HG02938 (cell line): Measurements from ENCODE around the gene SLC28A2.
"Not testable (repeated sequence)": the region's sequence is repeated elsewhere in the genome, so short reads cannot be mapped to it uniquely, and the experiment has no call there.

Source experiments
- ATAC-seq: cut with Tn5 transposase; IDR thresholded peaks from one replicate; pipeline ENCODE4 v1.9.1; 2021; ENCODE audit warnings: mild to moderate bottlenecking, moderate library complexity; ENCODE audit not compliant: unreplicated experiment

Gene SLC28A2, protein sequence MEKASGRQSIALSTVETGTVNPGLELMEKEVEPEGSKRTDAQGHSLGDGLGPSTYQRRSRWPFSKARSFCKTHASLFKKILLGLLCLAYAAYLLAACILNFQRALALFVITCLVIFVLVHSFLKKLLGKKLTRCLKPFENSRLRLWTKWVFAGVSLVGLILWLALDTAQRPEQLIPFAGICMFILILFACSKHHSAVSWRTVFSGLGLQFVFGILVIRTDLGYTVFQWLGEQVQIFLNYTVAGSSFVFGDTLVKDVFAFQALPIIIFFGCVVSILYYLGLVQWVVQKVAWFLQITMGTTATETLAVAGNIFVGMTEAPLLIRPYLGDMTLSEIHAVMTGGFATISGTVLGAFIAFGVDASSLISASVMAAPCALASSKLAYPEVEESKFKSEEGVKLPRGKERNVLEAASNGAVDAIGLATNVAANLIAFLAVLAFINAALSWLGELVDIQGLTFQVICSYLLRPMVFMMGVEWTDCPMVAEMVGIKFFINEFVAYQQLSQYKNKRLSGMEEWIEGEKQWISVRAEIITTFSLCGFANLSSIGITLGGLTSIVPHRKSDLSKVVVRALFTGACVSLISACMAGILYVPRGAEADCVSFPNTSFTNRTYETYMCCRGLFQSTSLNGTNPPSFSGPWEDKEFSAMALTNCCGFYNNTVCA

DNA sequence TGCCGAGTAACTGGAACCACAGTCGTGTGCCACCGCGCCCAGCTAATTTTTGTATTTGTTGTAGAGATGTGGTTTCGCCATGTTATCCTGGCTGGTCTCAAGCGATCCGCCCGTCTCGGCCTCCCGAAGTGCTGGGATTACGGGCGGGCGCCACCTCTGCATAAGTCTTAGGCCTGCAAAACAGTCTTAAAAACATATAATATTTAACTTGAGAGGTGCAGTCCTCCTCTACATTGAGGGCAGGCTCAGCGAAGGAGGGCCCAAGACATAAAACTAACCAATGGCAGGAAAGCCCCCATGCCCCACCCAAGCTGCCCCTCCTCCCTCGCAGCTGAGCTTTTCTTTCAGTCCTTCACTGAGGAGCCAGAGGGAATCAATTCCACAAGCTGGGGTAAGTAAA lies at the start of gene SLC28A2:
Gene SLC28A2, plus strand, starts transcription at position 347 of the 400 bp plus-strand sequence. CDS start 982 bp downstream, outside the sequence.
- no peak for ATAC-seq

- ATAC-seq: no peak
These were observed 48.9 kb upstream of the SLC28A2 start for GRCh38 chr15:45203182-45203581.

DNA sequence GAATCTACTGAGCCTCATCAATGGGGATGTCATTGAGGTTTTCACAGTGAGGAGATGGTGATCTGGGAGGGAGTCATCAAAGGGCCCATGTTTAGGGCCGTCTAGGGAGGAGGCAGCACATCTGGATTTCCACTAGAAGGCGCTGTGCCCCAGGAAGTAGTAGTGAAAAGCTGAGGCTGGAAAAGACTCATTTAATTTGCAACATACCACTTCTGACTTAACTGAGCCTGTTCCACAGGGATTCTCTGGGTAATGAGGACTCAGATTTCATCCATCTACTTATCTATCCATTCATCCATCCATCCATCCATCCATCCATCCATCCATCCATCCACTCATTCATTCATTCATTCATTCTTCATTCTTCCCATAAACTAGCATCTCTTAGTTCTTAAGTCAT lies 46.8 kb upstream of the SLC28A2 start:
- ATAC-seq: no peak

DNA sequence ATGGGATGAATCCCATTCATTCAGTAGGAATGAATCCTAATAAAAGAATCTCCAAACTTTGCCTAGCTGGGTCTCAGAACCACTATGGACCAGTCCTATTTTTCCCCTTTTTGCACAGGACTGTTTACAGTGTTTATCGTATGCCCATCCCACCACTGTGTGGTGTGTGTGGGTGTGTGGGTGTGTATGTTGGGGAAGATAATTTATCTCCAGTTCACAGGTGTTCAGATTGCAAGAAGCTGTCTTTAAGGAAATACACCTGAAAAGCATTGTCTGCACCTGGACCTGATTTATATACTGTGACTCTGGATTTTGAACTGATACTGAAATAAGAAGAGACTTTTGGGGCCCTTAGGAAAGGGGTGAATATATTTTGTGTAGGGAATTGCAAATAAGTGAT lies 39.5 kb upstream of the SLC28A2 start:
- no peak for ATAC-seq

DNA sequence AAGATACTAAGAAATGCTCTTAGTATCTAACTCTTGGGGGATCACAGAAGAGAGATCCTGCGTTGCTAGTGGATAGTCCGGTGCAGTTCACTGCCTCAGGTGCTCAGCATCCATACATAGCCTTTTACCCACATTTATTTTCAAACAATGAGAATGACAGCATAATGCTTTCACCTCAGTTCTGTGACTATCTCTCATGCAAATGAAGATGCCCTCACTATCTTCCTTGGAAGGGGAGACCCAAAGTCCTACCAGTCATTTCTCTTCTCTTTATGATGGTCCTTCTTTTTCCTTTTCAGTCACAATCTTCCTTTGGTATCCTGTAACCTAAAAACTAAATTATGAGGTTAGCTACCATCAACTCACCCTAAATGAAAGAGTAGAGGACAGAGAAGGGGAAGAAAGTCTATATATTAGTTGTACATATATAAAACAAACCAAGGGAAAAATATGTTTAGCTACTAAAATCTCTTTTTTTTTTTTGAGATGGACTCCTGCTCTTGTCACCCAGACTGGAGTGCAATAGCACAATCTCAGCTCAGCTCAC lies 30.9 kb upstream of the SLC28A2 start:
- ATAC-seq: no peak

- ATAC-seq: no peak
These were observed 30.1 kb upstream of the SLC28A2 start for GRCh38 chr15:45221967-45222366.

DNA sequence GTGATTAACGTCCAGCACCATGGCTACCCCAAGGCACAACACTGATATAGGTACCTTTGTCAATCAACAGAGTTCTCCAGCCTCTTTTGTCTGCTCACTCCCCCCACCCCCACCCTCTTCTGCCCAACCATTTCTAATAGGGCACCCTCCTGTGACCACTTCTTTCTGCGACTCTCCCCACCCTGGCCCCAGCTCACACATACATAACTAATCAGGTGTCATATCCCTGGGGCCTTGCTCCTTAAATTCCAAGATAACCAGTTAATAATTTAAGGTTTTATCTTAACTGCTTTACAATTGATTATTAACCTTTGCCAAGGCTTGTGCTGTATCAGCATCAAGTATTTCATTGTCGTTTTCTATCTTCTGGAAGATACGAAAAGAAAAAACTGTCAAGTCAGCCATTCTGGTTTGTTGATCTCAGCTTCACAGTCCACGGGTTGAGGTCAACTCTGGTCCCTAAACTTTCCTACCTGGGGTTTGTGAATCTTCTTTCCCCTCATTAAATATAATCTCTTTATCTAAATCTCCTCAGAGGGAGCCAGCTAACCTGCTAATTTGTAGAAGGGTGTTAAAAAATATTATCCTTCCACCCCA lies 27.3 kb upstream of the SLC28A2 start:
- no peak for ATAC-seq

- no peak for ATAC-seq
These were observed 26.3 kb upstream of the SLC28A2 start for GRCh38 chr15:45225506-45226273.

DNA sequence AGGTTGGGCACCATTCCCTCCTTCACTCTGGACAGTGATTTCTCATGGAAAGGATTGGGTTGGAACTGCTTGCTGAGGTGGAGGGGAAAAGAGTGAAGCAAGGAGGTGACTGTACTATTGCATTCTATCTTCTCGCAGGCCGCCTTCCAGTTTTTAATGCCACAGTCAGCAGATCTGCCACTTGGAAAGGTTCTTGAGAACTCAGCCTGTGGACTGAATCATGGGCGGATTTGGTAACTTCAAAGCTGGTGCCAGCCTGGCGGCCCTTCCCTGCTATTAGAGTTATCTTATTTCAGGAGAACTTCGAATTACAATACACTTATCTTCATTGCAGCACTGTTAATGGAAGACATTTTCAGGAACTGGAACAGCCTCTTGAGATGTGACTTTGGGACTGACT lies 23.1 kb upstream of the SLC28A2 start:
- no peak for ATAC-seq

DNA sequence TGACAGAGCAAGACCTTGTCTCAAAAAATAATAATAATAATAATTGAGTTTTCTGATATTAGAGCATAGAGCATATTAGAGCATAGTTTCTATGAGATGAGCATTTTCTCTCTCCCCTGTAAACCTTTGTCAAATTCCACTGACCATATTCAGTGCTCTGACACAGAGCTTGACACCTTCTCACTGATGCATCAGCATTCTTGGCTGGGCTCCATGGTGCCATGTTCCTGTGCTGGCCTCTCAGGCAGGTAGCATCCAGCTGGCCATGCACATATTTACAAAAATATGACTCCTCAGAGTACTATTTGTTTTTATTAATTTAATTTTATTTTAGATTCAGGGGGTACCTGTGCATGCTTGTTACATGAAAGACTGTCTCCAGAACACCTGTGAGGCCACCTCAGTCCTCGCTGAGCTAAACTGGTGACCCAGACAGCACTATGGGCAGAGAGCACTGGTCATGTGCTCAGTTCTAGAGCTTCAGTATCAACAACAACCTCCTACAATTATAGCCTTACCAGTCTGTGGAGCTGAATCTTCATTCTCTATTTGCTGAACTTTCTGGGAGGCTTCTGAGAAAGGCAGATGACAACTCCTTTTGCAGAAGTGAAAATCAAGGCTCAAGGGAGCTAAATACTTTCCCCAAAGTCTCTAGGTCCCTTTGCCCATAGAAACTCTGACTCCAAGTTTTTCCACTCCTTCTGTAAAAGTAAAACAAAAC lies 21.6 kb upstream of the SLC28A2 start:
- no peak for ATAC-seq

DNA sequence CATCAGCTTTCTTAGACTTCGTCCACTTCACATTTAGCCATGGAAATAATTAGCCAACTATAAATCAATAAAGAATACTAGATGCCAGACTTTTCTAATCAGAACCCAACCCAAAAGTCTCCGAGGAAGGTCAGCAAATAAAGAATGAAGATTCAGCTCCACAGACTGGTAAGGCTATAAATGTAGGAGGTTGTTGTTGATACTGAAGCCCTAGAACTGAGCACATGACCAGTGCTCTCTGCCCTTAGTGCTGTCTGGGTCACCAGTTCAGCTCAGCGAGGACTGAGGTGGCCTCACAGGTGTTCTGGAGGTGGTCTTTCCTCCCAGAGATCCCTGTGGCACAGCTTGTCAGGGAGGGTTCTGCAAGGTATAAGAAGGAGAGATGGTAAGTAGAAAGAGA lies 20.9 kb upstream of the SLC28A2 start:
- ATAC-seq: no peak

GRCh38 chr15:45231864-45232562 lies 20.0 kb upstream of the SLC28A2 start:
- no peak for ATAC-seq

- no peak for ATAC-seq
These were observed 17.3 kb upstream of the SLC28A2 start for GRCh38 chr15:45234562-45235235.

DNA sequence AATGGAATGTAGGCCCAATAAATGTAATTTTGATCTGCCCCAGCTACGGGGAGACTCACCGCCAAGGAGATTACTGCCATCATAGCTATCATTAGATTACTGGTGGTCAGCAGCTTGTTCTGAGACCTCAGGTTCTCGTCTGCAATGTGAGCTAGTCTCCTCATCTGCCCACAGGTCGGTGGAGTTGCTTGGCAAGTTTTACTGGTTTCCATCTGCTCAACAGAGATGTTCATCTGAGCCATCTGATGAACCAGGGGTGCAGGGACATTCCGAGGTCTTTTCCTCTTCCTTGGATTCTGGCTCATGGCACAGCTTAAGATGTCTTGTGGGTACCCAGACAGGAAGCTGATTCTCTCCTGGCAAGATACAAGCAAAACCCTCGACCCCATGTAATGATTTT lies 15.2 kb upstream of the SLC28A2 start:
- ATAC-seq: not testable (repeated sequence)

DNA sequence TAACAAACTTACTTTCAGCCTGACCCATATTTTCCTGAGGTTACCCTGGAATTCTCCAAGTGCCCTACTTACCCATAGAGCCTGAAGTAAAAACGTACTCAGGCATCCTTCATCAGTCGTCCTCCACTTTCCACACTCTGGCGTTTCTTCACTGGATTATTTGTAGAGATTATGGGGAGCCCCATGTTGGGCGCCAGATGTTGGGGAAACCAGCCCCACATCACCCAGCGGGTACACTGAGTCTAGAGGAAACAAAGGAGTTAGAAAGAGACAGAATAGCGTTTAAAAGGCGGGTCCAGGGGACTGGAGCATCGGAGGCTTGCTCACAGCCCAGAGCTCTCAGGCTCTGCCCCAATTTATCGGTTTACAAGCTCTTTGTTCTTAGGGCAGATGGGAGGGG lies 9.7 kb upstream of the SLC28A2 start:
- no peak for ATAC-seq

DNA sequence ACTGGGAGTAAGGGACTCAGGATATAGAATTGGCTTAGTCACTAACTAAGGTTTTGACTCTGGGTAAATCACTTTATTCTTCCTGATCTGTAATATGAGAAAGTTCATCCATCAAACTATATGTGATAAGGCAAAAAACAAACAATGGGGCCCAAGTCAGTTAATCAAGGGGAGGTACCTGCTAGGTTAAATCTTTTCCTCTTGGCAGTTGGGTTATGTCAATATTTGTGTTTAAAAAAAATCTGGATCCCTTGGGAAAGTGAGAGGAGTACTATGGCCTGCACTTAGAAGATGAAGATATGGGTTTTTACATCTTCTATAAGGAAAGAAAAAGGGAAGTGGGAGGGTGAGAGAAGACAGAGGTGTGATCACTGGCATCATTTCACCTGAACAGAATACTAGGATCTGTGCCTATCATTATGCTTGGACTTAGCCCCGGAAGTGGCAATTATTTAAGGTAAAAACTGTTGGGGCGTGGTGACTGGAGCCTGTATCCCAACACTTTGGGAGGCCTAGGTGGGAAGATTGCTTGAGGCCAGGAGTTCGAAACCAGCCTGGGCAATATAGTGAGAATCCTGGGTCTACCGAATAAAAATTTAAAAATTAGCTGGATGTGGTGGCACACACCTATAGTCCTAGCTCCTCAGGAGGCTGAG lies 2.8 kb upstream of the SLC28A2 start:
- ATAC-seq: no peak

GRCh38 chr15:45253330-45253729 lies 1.3 kb downstream of the SLC28A2 start:
- no peak for ATAC-seq

- no peak for ATAC-seq
These were observed 2.4 kb downstream of the SLC28A2 start for GRCh38 chr15:45254405-45254804.

DNA sequence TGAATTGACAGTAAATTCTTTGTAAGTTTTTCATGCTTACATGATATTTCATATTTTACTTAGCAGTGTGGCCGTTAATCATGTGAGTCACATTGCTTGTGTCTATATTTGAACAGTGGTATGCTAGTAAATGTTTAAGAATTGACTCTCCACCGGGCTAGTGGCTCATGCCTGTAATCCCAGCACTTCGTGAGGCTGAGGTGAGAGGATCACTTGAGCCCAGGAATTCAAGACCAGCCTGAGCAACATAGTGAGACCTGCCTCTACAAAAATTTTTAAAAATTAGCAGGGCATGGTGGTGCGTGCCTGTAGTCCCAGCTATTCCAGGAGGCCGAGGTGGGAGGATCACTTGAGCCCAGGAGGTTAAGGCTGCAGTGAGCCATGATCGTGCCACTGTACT lies 2.8 kb downstream of the SLC28A2 start:
- not testable (repeated sequence) for ATAC-seq
